MM.1S (cell line): ENCODE data around the gene C11orf21.

Source experiments
- DNase-seq: peaks from one replicate; pipeline ENCODE4 v3.0.0-alpha.2; 2015
- H2AFZ ChIP-seq: fragments of 300-600 bp; sonication (generic); 2 replicates; pipeline ENCODE4 v1.6.0; 2016; ENCODE audit warnings: antibody characterized with exemption, low read length
- H3F3A ChIP-seq: fragments of 300-600 bp; sonication (generic); 2 replicates; pipeline ENCODE4 v1.6.1; 2016; ENCODE audit warnings: mild to moderate bottlenecking, antibody characterized with exemption, low read length, moderate library complexity, mixed read lengths; ENCODE audit not compliant: insufficient read depth
- H3K27ac ChIP-seq: fragments of 300-600 bp; sonication (generic); 2 replicates; pipeline ENCODE4 v1.5.1; 2016; ENCODE audit warnings: mild to moderate bottlenecking, low read length
- H3K27me3 ChIP-seq: fragments of 300-600 bp; sonication (generic); replicated peaks from 2 replicates; pipeline ENCODE4 v1.6.0; 2016; ENCODE audit warnings: low read length; ENCODE audit not compliant: insufficient read depth
- H3K36me3 ChIP-seq: fragments of 300-600 bp; sonication (generic); replicated peaks from 2 replicates; pipeline ENCODE4 v1.6.1; 2016; ENCODE audit warnings: mild to moderate bottlenecking, low read length, mixed read lengths; ENCODE audit not compliant: insufficient read depth
- H3K4me1 ChIP-seq: fragments of 300-600 bp; sonication (generic); 2 replicates; pipeline ENCODE4 v1.6.1; 2016; ENCODE audit warnings: low read length, mixed read lengths
- H3K4me2 ChIP-seq: fragments of 300-600 bp; sonication (generic); 2 replicates; pipeline ENCODE4 v1.6.0; 2016; ENCODE audit warnings: low read depth, low read length
- H3K4me3 ChIP-seq: fragments of 300-600 bp; sonication (generic); 2 replicates; pipeline ENCODE4 v1.5.1; 2016; ENCODE audit warnings: low read length, mixed read lengths
- H3K79me2 ChIP-seq: fragments of 300-600 bp; sonication (generic); 2 replicates; pipeline ENCODE4 v1.6.1; 2016; ENCODE audit warnings: mixed run types, low read length, mixed read lengths
- H3K9ac ChIP-seq: fragments of 300-600 bp; sonication (generic); 2 replicates; pipeline ENCODE4 v1.6.1; 2016; ENCODE audit warnings: low read length, mixed read lengths
- H3K9me2 ChIP-seq: fragments of 300-600 bp; sonication (generic); replicated peaks from 2 replicates; pipeline ENCODE4 v1.6.1; 2016; ENCODE audit warnings: mild to moderate bottlenecking, low read length, mixed read lengths; ENCODE audit not compliant: insufficient read depth
- H3K9me3 ChIP-seq: fragments of 300-600 bp; sonication (generic); replicated peaks from 2 replicates; pipeline ENCODE4 v1.6.1; 2016; ENCODE audit warnings: mild to moderate bottlenecking, low read length, mixed read lengths; ENCODE audit not compliant: insufficient read depth
- H4K20me1 ChIP-seq: fragments of 300-600 bp; sonication (generic); 2 replicates; pipeline ENCODE4 v1.6.1; 2016; ENCODE audit warnings: mild to moderate bottlenecking, low read length, moderate library complexity, mixed read lengths; ENCODE audit not compliant: insufficient read depth
- CTCF ChIP-seq: fragments of 300-600 bp; sonication (generic); IDR thresholded peaks from 2 replicates; pipeline ENCODE4 v1.5.1; 2016; ENCODE audit warnings: antibody characterized with exemption, low read length, mixed read lengths
- EZH2 ChIP-seq: fragments of 300-600 bp; sonication (generic); optimal IDR thresholded peaks from 2 replicates; pipeline ENCODE3; 2017; ENCODE audit warnings: low read depth, mild to moderate bottlenecking, antibody characterized with exemption, low read length, mixed read lengths
- EZH2phosphoT487 ChIP-seq: fragments of 300-600 bp; sonication (generic); IDR thresholded peaks from 2 replicates; pipeline ENCODE4 v1.6.1; 2018; ENCODE audit warnings: antibody characterized with exemption, low read length

C11orf21 gene

GRCh38 chr11:2275334-2276279 is 26.1 kb downstream of the C11orf21 start:
- H4K20me1 ChIP-seq: no peaks in the 10 kb centered on the region
- no peaks in the 10 kb centered on the region for H3K4me1 ChIP-seq
- no peaks in the 10 kb centered on the region for H3K9me2 ChIP-seq
- no peak for TF ChIP-seq EZH2
- H2AFZ ChIP-seq: no peak overlapping the region
- peaks cover 93% of the 10 kb centered on the region for H3K27me3 ChIP-seq
- no peak overlapping the region for H3K9ac ChIP-seq
- no peaks in the 10 kb centered on the region for H3K79me2 ChIP-seq
- H3K9me3 ChIP-seq: no peaks in the 10 kb centered on the region
- H3K4me3 ChIP-seq: no peak overlapping the region
- no peak overlapping the region for H3K27ac ChIP-seq
- no peak for DNase-seq
- H3F3A ChIP-seq: no peaks in the 10 kb centered on the region
- no peak overlapping the region for H3K4me2 ChIP-seq
- no peaks in the 10 kb centered on the region for H3K36me3 ChIP-seq

GRCh38 chr11:2273771-2274170 is 27.9 kb downstream of the C11orf21 start:
- TF ChIP-seq CTCF (no peak), EZH2 (no peak), EZH2phosphoT487 (no peak)
- Histone ChIP-seq H3K4me2 (no peak overlapping the region), H2AFZ (no peak overlapping the region)

GRCh38 chr11:2273311-2273710 is 28.4 kb downstream of the C11orf21 start:
- Histone ChIP-seq H2AFZ (no peak overlapping the region), H3K4me2 (no peak overlapping the region), H3K27me3 (peaks cover 74% of the 10 kb centered on the region), H3K9me2 (no peaks in the 10 kb centered on the region), H3K4me3 (no peak overlapping the region), H3K4me1 (no peaks in the 10 kb centered on the region), H4K20me1 (no peaks in the 10 kb centered on the region), H3K9me3 (no peaks in the 10 kb centered on the region), H3K79me2 (no peaks in the 10 kb centered on the region), H3K9ac (no peak overlapping the region), H3K27ac (no peak overlapping the region), H3K36me3 (no peaks in the 10 kb centered on the region), H3F3A (no peaks in the 10 kb centered on the region)
- TF ChIP-seq CTCF (no peak), EZH2phosphoT487 (no peak), EZH2 (no peak)
- no peak for DNase-seq

More at GRCh38 chr11:2273771-2274170, 27.9 kb downstream of the C11orf21 start:
- H4K20me1 ChIP-seq: no peaks in the 10 kb centered on the region
- no peak overlapping the region for H3K9ac ChIP-seq
- no peaks in the 10 kb centered on the region for H3K36me3 ChIP-seq
- H3K4me1 ChIP-seq: no peaks in the 10 kb centered on the region
- H3K9me2 ChIP-seq: no peaks in the 10 kb centered on the region
- H3K27me3 ChIP-seq: peaks cover 75% of the 10 kb centered on the region
- no peak overlapping the region for H3K27ac ChIP-seq
- H3K79me2 ChIP-seq: no peaks in the 10 kb centered on the region
- no peak for DNase-seq
- H3K4me3 ChIP-seq: no peak overlapping the region
- no peaks in the 10 kb centered on the region for H3F3A ChIP-seq
- H3K9me3 ChIP-seq: no peaks in the 10 kb centered on the region

DNA sequence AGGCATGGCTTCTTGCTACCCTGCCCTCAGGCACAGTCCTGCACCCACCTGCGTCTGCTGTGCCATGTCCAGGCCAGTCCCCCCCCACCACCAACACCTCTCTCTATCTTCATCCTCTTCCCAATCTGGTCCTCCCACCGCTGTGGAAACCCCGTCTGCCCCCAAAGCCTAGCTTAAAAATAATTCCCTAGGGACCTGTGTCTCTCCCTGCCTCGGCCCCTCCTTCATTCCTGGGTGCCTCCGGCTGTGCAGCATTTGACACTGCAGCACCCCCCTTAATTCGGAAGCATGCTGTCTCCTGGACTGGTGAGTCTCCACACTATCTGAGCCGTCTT is 28.8 kb downstream of the C11orf21 start:
- Histone ChIP-seq H3K27ac (no peak overlapping the region), H3K27me3 (peaks cover 74% of the 10 kb centered on the region), H3K9me2 (no peaks in the 10 kb centered on the region)

More for the DNA sequence above, 28.8 kb downstream of the C11orf21 start:
- Histone ChIP-seq H3K4me2 (no peak overlapping the region), H3K9ac (no peak overlapping the region), H3K79me2 (no peaks in the 10 kb centered on the region), H2AFZ (no peak overlapping the region), H3F3A (no peaks in the 10 kb centered on the region), H3K9me3 (no peaks in the 10 kb centered on the region), H3K36me3 (no peaks in the 10 kb centered on the region), H3K4me3 (no peak overlapping the region), H4K20me1 (no peaks in the 10 kb centered on the region), H3K4me1 (no peaks in the 10 kb centered on the region)
- TF ChIP-seq CTCF: no peak
- TF ChIP-seq EZH2phosphoT487: no peak
- no peak for TF ChIP-seq EZH2
- no peak for DNase-seq
